ENCODE results near the gene C1QTNF8. TPM values are rescaled to one million over a fixed set of nuclear protein-coding genes. Genes with fewer than 3 reads are reported as not detected.

C1QTNF8 gene
- total and polyA plus RNA-seq, 2 of the 8 experiments (the other 6 are each of a cell fraction or from before 2014, with no cell fraction given) = not detected

GRCh38 chr16:1067629-1068028, 28.4 kb downstream of the C1QTNF8 start:
- H3K27me3 ChIP-seq (replicated peaks in 1 of 4; ENCODE audit: control insufficient read depth in 3 of 4, extremely low read depth in 1 of 4, insufficient read depth in 3 of 4, low read length in 3 of 4) = peaks cover 0 to 7% (median 7%) of the 10 kb centered on the region in 4 experiments; a peak in 5 of 7 replicates
- peaks cover 0 to 4% of the 10 kb centered on the region in 2 experiments for H4K20me1 ChIP-seq (replicated peaks in 1 of 2; ENCODE audit: control insufficient read depth in 1 of 2, insufficient read depth in 2 of 2, low read length in 2 of 2)
- H2BK5ac ChIP-seq (ENCODE audit: low read depth, low read length) = no peak overlapping the region
- H3K79me2 ChIP-seq (ENCODE audit: control insufficient read depth in 1 of 2, insufficient read depth in 2 of 2, low read length in 2 of 2) = no peaks in the 10 kb centered on the region
- ChIA-PET POLR2A (ENCODE audit: partially characterized antibody) (no interaction called here), CTCF (ENCODE audit: partially characterized antibody) (interaction anchor here (0.6 to 4.9 kb wide), 2 partner anchors 9 to 1803 kb away, joined by 3 to 29 read pairs; no protein-coding TSS in a partner anchor)
- H2AK5ac ChIP-seq (ENCODE audit: low read depth, low read length) = no peak overlapping the region
- 86% methylated on average over 14 of the region's 15 CpGs; no CpG with 5 or more reads in 1 of the 2 experiments for WGBS, 2 experiments (ENCODE audit: extremely low coverage in 1 of 2, insufficient coverage in 1 of 2, insufficient read length in 1 of 2, insufficient replicate concordance in 2 of 2, low coverage in 1 of 2, low lambda C conversion rate in 2 of 2, missing lambda C conversion rate in 1 of 2)
- H3K23me2 ChIP-seq (ENCODE audit: low read depth, low read length) = peaks cover 4% of the 10 kb centered on the region; the same call in 1 of the 2 replicates
- peaks cover 0 to 22% (median 16%) of the 10 kb centered on the region in 4 experiments; a peak in 6 of 7 replicates for H3K4me1 ChIP-seq (replicated peaks in 1 of 4; ENCODE audit: control insufficient read depth in 3 of 4, insufficient read depth in 4 of 4, low read length in 3 of 4)
- no peak overlapping the region for H2BK15ac ChIP-seq (ENCODE audit: low read length)
- H4K91ac ChIP-seq (replicated peaks; ENCODE audit: insufficient read length, low read length) = no peak overlapping the region
- H3K23ac ChIP-seq (ENCODE audit: insufficient read length) = no peak overlapping the region
- FAIRE-seq (no peak), DNase-seq (ENCODE audit: low read depth in 1 of 2, low spot score in 2 of 2) (no peak)
- H3K36me3 ChIP-seq (ENCODE audit: control insufficient read depth in 2 of 4, insufficient read depth in 4 of 4, low read length in 3 of 4) = no peaks in the 10 kb centered on the region
- no peak overlapping the region for H3K56ac ChIP-seq (replicated peaks; ENCODE audit: insufficient read length, low read depth, low read length)
- H4K5ac ChIP-seq (ENCODE audit: insufficient read length, low read depth, low read length) = no peak overlapping the region
- no peaks in the 10 kb centered on the region for H3K79me1 ChIP-seq (ENCODE audit: low read depth, low read length)
- no peak overlapping the region for H3K27ac ChIP-seq (ENCODE audit: low read depth, low read length)
- H3K14ac ChIP-seq (ENCODE audit: insufficient read length) = no peak overlapping the region
- no peaks in the 10 kb centered on the region for H3K9me3 ChIP-seq (ENCODE audit: insufficient read depth in 2 of 2, low read depth in 1 of 2, low read length in 1 of 2)
- H4K8ac ChIP-seq (ENCODE audit: extremely low read depth, insufficient read depth, low read length) = no peak overlapping the region
- TF ChIP-seq ASH2L (IDR thresholded peaks at IDR 0.05; ENCODE audit: low read length) (no peak), ATF3 (IDR thresholded peaks at IDR 0.05; ENCODE audit: insufficient read depth, low read depth, low read length) (no peak), CTBP2 (IDR thresholded peaks at IDR 0.05; ENCODE audit: borderline replicate concordance, insufficient read depth, insufficient read length, low read length) (no peak), JUND (IDR thresholded peaks at IDR 0.05; ENCODE audit: low read length) (no peak), CHD1 (IDR thresholded peaks at IDR 0.05; ENCODE audit: low read depth, low read length) (no peak), MAX (IDR thresholded peaks at IDR 0.05) (no peak), CHD2 (IDR thresholded peaks at IDR 0.05; ENCODE audit: low read length) (no peak), POLR2A (IDR thresholded peaks at IDR 0.05; ENCODE audit: control extremely low read depth in 1 of 2, low read depth in 2 of 2, low read length in 2 of 2) (no peak), EGR1 (IDR thresholded peaks at IDR 0.05; ENCODE audit: borderline replicate concordance, low read depth, low read length) (no peak), FOSL1 (IDR thresholded peaks at IDR 0.05; ENCODE audit: insufficient read depth, low read depth, low read length) (no peak), YY1 (IDR thresholded peaks at IDR 0.05; ENCODE audit: low read depth, low read length) (no peak), SUZ12 (IDR thresholded peaks at IDR 0.05; ENCODE audit: low read length) (no peak)
- no peak overlapping the region for H3K9ac ChIP-seq (replicated peaks in 1 of 4; ENCODE audit: extremely low read depth in 1 of 4, low read depth in 3 of 4, low read length in 3 of 4)
- no peak overlapping the region for H3K4ac ChIP-seq (replicated peaks; ENCODE audit: insufficient read length, low read depth, low read length)
- H2AFZ ChIP-seq (ENCODE audit: low read length) = no peak overlapping the region
- no peak overlapping the region for H3K4me3 ChIP-seq (ENCODE audit: extremely low read depth in 1 of 4, insufficient read depth in 2 of 4, low read depth in 3 of 4, low read length in 4 of 4)
- no peak overlapping the region for H2BK12ac ChIP-seq (ENCODE audit: low read depth, low read length)
- no peak overlapping the region for H3K4me2 ChIP-seq (ENCODE audit: insufficient read depth in 1 of 2, low read depth in 2 of 2, low read length in 2 of 2)
- no peak overlapping the region for H3K18ac ChIP-seq (ENCODE audit: extremely low read depth, low read length)
- H2BK20ac ChIP-seq (ENCODE audit: low read length) = no peak overlapping the region
- no peak overlapping the region for H2BK120ac ChIP-seq (replicated peaks; ENCODE audit: low read depth, low read length)

Measured in H1 (cell line).